ENCODE results near the gene KRTAP5-9.

DNA sequence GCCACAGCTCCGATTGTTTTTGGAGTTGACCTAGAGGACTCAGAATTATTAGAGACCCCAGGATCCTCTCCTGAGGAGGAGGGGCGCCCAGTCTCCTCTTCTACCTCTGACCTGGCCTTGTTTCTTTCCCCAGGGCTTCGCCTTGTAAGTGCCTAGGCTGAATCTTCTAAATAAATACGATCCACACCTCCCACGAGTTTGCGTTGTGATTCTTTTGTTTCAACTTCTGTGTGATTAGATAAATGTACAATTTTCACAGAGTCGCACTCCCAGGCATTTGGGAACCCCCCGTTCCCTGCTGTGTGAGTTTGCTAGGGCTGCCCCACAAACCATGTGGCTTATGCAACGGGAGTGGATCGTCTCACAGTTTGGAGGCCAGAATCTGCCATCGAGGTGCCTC is 9.2 kb upstream of the KRTAP5-9 start:
- TF ChIP-seq POLR2A (IDR thresholded peaks at IDR 0.05) (no peak), POLR2AphosphoS5 (IDR thresholded peaks at IDR 0.05) (no peak)
- TF ChIP-seq, protein P1, sequence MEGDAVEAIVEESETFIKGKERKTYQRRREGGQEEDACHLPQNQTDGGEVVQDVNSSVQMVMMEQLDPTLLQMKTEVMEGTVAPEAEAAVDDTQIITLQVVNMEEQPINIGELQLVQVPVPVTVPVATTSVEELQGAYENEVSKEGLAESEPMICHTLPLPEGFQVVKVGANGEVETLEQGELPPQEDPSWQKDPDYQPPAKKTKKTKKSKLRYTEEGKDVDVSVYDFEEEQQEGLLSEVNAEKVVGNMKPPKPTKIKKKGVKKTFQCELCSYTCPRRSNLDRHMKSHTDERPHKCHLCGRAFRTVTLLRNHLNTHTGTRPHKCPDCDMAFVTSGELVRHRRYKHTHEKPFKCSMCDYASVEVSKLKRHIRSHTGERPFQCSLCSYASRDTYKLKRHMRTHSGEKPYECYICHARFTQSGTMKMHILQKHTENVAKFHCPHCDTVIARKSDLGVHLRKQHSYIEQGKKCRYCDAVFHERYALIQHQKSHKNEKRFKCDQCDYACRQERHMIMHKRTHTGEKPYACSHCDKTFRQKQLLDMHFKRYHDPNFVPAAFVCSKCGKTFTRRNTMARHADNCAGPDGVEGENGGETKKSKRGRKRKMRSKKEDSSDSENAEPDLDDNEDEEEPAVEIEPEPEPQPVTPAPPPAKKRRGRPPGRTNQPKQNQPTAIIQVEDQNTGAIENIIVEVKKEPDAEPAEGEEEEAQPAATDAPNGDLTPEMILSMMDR (IDR thresholded peaks at IDR 0.05), result no peak
